HG03135 (cell line): ENCODE measurements around the gene SP140.
A peak's percentile ranks its signal among the peaks of the same experiment; 100 is the strongest.
"Not testable (repeated sequence)": the region's sequence is repeated elsewhere in the genome, so short reads cannot be mapped to it uniquely, and the experiment has no call there.

Experiments
- ATAC-seq: cut with Tn5 transposase; IDR thresholded peaks from one replicate; pipeline ENCODE4 v1.9.1; 2021; ENCODE audit warnings: mild to moderate bottlenecking, moderate library complexity; ENCODE audit not compliant: unreplicated experiment

Gene SP140

GRCh38 chr2:230224458-230224857, 1.1 kb upstream of the SP140 start:
- no peak for ATAC-seq

- ATAC-seq, result peak; percentile 75
These were observed 565 bp downstream of the SP140 start for GRCh38 chr2:230226051-230226551.

DNA sequence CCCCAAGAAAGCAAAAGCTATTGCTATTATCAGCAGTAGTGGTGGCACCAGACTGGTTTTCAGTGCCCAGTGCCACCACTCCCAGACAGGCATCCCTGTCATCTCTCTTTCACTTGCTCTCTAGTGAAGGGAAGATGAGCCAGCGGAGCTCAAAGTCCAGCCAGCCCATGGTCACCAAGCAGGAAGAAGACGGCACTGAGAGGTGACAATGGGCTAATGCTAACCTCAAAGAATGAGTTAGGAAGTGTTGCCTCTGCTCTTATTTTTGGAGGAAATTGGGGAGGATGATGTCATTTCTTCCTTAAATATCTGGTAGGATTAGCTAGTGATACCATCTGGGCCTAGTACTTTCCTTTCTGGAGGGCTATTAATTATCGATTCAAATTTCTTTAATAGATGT, 1.7 kb downstream of the SP140 start:
- ATAC-seq, result no peak

GRCh38 chr2:230230087-230230486, 4.6 kb downstream of the SP140 start:
- no peak for ATAC-seq

- ATAC-seq, result no peak
These were observed 5.1 kb downstream of the SP140 start for GRCh38 chr2:230230496-230231200.

DNA sequence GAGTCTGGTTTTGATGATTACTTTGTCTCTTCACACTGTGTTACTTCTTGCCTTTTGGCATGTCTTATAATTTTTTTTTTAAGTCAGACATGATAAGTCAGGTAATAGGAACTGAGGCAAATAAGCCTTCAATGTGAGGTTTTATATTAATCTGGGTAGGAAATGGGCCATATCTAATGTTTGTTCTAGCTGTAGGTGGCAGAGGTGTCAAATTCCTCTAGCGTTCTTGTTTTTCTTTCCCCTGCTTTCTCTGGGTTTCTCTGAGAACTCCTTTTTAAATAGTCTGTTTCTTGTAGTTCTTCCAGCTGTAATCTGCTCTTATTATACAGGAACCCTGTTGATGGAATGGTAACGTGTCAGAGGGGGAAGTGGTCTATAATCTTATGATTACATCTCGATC, 5.7 kb downstream of the SP140 start:
- no peak for ATAC-seq

GRCh38 chr2:230234122-230234722, 8.7 kb downstream of the SP140 start:
- no peak for ATAC-seq

DNA sequence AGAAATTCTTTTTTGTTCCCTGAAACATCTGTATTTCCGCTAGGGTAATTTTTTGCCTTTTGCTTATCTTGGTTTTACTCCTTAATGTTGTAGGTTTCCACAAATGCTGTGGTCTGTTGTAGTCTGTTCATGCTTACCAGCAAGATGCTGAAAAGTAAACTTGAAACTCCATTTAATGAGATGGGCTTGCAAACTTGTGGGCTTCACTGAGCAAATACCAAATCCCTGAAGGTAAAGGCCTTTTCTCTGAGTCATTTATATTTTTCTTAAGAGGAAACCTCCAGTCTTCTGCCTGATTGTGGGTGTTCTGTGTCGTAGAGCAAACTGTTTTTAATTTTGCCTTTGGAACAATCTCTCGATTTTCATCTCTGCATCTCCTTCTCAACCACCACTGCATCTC, 9.3 kb downstream of the SP140 start:
- no peak for ATAC-seq

DNA sequence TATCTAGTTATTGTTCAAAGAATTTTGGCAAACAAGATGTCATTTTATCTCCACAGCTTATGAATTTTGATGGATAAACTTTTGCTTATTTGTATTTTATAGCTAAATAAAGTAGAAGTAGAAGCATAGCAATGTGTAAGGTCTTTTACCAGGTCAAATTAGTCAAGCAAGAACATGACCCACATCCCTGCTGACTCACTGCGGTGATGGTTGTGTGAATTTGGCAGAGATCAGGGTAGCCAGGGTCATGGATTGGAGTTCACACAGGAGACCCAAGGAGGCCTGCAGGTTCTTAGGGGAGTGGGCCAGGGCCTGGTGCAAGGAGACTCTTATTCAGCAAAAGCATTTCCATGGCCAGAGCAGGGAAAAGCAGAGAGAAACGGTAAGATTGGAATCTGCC, 18.7 kb downstream of the SP140 start:
- no peak for ATAC-seq

- no peak for ATAC-seq
These were observed 20.7 kb downstream of the SP140 start for GRCh38 chr2:230246206-230246605.

DNA sequence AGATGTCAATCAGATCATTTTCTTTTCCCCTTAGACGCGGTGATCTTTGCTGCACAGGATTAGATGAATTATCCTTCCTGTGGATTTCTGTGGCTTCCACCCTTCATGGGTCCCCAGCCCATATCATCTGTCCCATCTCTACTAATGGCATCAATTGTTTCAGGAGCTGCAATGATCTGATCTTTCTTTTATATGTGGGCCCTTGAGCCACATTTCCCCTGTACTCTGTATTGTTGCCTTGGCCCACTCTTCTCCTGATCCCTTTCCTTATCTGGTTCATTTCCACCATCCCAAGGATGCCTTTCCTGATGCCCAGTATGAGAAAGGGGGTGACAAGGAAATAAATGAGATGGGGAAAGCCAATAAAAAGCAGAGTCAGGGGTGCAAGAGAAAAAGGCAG, 24.7 kb downstream of the SP140 start:
- no peak for ATAC-seq

- no peak for ATAC-seq
These were observed 28.8 kb downstream of the SP140 start for GRCh38 chr2:230254152-230254881.

GRCh38 chr2:230256733-230257332, 31.3 kb downstream of the SP140 start:
- no peak for ATAC-seq

- no peak for ATAC-seq
These were observed 32.9 kb downstream of the SP140 start for GRCh38 chr2:230258483-230258882.

DNA sequence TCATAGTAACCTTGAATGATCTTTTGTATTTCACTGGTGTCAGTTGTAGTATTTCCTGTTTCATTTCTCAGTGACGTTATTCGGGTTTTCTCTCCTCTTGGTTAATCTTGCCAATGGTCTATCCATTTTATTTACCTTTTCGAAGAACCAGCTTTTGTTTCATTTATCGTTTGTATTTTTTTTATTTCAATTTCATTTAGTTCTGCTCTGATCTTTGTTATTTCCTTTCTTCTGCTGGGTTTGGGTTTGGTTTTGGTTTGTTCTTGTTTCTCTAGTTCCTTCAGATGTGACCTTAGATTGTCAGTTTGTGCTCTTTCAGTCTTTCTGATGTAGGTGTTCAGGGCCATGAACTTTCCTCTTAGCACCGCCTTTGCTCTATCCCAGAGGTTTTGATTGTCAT, 36.7 kb downstream of the SP140 start:
- no peak for ATAC-seq

DNA sequence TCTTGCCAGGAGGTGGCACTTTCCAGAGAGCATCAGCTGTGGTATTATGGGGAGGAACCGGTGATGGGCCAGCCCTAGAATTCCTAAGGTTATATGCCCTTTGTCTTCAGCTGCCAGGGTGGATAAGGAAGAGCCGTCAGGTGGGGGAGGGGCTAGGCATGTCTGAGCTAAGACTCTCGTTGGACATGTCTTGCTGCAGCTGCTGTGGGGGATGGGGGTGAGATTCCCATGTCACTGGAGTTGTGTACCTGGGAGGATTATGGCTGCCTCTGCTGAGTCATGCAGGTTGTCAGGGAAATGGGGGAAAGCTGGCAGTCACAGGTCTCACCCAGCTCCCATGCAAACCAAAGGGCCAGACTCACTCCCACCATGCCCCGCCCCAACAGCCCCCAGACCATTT, 39.4 kb downstream of the SP140 start:
- ATAC-seq, result not testable (repeated sequence)

DNA sequence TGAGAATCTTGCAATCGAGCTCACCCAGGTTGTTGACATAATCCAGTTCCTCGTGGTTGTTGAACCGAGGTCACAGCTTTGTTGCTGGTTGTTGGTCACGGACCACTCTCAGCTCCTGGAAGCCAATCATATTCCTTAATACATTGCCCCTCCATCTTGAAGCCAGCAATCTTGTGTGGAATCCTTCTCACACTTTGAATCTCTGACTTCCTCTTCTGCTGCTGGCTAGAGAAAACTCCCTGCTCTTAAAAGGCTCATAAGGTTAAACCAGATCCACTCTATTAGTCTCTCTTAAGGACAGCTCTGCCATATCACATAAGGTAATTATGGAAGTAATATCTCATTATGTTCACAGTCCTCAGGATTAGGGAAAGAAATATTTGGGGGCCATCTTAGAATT, 41.1 kb downstream of the SP140 start:
- no peak for ATAC-seq

DNA sequence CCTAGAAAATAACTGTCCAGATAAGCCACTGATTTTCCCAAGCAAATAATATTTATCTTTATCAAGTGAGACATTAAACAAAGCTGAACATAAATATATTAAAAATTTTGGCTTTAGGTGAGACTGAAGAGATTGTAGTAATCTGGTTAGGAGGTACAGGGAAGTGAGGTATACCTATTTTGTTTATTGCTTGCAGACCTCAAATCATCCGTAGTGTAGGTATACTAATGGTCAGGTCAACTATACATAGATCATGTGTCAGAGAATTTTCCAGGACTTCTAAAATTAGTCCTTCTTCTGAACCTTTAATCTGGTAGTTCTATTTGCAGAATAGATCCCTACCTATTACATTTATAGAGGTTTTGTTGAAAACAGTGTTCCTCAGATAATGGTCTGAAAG, 41.5 kb downstream of the SP140 start:
- no peak for ATAC-seq

GRCh38 chr2:230267556-230267955, 42.0 kb downstream of the SP140 start:
- peak; percentile 59 for ATAC-seq

- ATAC-seq, result peak; percentile 64
These were observed 43.2 kb downstream of the SP140 start for GRCh38 chr2:230268606-230269243.

GRCh38 chr2:230269715-230270114, 44.2 kb downstream of the SP140 start:
- no peak for ATAC-seq
